HUES64 (cell line): Measurements from ENCODE around the gene DENND1C.
A peak's percentile ranks its signal among the peaks of the same experiment; 100 is the strongest.

Source experiments
- H3K27ac ChIP-seq: 2 replicates; pipeline ENCODE4 v1.7.0; 2013; ENCODE audit warnings: low read depth, low read length, inconsistent platforms
- H3K27me3 ChIP-seq: 2 replicates; pipeline ENCODE4 v1.6.1; 2013; ENCODE audit warnings: mild to moderate bottlenecking, low read length; ENCODE audit not compliant: insufficient read depth
- H3K36me3 ChIP-seq: 2 replicates; pipeline ENCODE4 v1.6.1; 2013; ENCODE audit warnings: mild to moderate bottlenecking, low read length; ENCODE audit not compliant: insufficient read depth
- H3K4me1 ChIP-seq: 2 replicates; pipeline ENCODE4 v1.6.1; 2013; ENCODE audit warnings: mild to moderate bottlenecking, low read length, moderate library complexity; ENCODE audit not compliant: insufficient read depth
- H3K4me3 ChIP-seq: 2 replicates; pipeline ENCODE4 v1.5.1; 2013; ENCODE audit warnings: mild to moderate bottlenecking, low read length, moderate library complexity
- H3K9ac ChIP-seq: 2 replicates; pipeline ENCODE4 v1.6.1; 2013; ENCODE audit warnings: mild to moderate bottlenecking, low read depth, low read length
- H3K9me3 ChIP-seq: 2 replicates; pipeline ENCODE4 v1.6.1; 2013; ENCODE audit warnings: low read depth, low read length; ENCODE audit not compliant: insufficient read depth
- WGBS: fragments of 150-250, 120-280 bp; methylation state at CpG from one replicate; pipeline ENCODE4 v1.1.7; 2013; ENCODE audit warnings: missing lambda C conversion rate; 5-methylcytosine and 5-hydroxymethylcytosine counted together

Gene DENND1C

DNA sequence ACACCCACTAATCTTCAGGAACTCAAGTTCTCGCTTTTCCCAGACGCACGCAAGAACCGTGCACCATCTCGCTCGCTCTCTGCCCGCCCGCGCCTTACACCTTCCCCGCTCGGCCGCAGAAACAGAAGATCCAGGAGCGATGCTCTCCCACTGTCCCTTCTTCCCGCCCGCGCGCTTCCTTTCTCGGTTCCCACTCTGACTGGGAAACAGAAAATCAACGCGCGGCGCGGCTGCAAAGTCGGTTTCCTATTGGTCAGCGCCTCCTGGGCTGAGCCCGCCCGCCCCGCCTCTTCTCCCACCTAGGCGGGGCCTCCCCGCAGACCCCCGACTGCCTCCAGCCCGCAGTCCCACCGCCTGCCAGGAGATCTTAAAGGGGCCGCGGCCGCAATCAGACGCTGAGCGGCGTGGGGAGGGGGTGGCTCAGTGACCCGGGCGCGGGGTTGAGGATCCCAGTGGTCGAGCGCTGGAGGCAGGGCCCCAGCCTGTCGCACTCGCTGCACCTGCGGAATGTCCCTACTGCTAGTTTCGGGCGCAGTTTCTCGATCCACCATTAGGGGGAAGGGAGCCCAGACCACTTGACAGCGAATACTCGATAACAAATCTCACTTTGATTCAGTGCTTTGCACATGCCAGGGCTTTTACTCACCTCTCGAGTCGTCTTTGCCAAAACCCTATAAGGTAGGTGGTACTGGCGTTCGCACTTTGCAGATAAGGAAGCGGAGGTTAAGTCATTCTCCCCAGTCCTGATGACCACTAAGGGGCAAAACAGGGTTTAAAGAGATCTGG, 21.3 kb downstream of the DENND1C start:
- Histone ChIP-seq H3K9me3 (no peaks in the 10 kb centered on the region), H3K4me3 (peak overlapping the region; percentile 84), H3K27me3 (peaks cover 26% of the 10 kb centered on the region), H3K9ac (peak overlapping the region; percentile 45), H3K27ac (peak overlapping the region; percentile 40; the same call in 1 of the 2 replicates), H3K4me1 (no peaks in the 10 kb centered on the region), H3K36me3 (peaks cover 4% of the 10 kb centered on the region; the same call in 1 of the 2 replicates)
- WGBS = under 1% methylated on average over 57 of the region's 57 CpGs

DNA sequence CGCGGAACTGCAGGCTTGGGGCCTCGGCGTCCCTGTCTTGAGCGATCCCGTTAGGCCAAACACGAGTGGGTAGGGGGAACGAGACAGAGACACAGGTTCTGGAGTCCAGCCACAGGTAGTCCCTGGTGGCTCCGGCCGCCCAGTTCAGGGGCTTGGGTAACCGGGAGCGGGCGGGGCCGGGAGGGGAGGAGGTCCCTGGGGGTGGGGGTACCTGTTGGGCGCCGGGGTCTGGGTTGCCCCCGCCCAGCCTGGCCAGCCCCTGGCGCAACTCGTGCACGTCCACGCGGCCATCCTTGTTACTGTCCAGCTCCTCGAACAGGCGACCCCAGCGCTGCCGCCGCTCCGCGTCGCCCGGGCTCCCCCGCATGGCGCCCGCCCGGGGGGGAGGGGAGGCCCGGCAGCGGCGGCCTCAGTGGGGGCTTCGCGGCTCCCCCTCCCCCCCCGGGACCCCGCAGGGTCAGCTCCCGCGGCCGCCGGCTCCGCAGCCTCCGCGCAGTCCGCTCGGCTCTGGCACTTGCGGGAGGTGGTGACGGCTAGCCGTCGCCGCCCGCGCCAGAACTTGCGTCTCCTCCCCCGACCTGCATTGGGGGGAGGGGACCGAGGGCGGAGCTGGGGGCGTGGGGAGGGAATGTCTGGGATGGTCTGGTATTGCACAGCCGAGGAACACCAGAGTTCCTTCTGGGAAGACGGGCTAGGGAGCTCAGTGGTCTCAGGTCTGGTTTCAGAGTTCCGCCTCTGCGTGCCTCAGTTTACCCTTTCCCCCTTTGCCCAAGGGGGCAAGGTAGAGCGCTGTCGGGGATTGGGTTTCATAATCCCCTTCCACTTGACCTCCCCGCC, 22.1 kb downstream of the DENND1C start, which contains the start of gene SLC25A23:
Gene SLC25A23 (minus strand): TSS at position 531 of the 837 bp plus-strand sequence. CDS start 164 bp downstream, at position 367.
- Histone ChIP-seq H3K4me1 (no peaks in the 10 kb centered on the region), H3K27me3 (peaks cover 19% of the 10 kb centered on the region; the same call in 1 of the 2 replicates), H3K9me3 (peaks cover 3% of the 10 kb centered on the region; the same call in 1 of the 2 replicates), H3K4me3 (peak within 1 kb of the TSS; percentile 84), H3K27ac (peak within 1 kb of the TSS; percentile 40; the same call in 1 of the 2 replicates), H3K36me3 (peaks cover 12% of the 10 kb centered on the region), H3K9ac (peak within 1 kb of the TSS; percentile 54)
- WGBS = 1% methylated on average over 70 of the region's 70 CpGs

DNA sequence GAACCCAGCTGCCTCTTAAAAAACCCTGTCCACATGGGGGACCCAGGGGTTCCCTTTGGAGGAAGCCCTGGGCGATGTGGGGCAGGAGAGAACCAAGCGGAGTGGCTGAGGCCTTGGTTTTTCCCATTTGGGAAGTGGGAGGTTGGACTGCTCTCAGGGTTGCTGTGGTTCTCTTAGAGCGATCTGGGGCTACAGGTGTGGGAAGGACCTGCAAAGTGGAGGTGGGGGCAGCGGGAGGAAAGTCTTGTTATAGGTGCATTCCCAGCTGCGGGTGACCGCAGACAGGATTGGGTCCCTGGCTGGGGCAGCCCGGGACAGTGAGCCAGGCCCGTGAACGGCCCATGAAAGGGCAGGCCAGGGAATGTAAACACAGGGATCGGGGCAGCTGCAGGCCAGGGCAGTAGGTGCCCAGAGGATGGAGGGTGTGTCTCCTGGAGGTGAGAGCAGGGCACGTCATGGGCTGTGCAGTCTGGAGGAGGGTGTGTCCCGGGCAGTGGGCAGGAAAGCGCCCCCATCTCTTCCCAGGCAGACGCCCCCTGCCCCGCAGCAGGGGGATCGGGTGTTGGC, 22.8 kb downstream of the DENND1C start:
- H3K27ac ChIP-seq = no peak overlapping the region
- H3K9ac ChIP-seq = 0 out of 2 replicates have a peak overlapping the region, but pooled peaks have one; percentile 22
- no peaks in the 10 kb centered on the region for H3K4me1 ChIP-seq
- peaks cover 12% of the 10 kb centered on the region; the same call in 1 of the 2 replicates for H3K27me3 ChIP-seq
- peak overlapping the region; percentile 84 for H3K4me3 ChIP-seq
- peaks cover 19% of the 10 kb centered on the region for H3K36me3 ChIP-seq
- H3K9me3 ChIP-seq = peaks cover 10% of the 10 kb centered on the region; the same call in 1 of the 2 replicates
- WGBS = 45% methylated on average over 16 of the region's 16 CpGs

DNA sequence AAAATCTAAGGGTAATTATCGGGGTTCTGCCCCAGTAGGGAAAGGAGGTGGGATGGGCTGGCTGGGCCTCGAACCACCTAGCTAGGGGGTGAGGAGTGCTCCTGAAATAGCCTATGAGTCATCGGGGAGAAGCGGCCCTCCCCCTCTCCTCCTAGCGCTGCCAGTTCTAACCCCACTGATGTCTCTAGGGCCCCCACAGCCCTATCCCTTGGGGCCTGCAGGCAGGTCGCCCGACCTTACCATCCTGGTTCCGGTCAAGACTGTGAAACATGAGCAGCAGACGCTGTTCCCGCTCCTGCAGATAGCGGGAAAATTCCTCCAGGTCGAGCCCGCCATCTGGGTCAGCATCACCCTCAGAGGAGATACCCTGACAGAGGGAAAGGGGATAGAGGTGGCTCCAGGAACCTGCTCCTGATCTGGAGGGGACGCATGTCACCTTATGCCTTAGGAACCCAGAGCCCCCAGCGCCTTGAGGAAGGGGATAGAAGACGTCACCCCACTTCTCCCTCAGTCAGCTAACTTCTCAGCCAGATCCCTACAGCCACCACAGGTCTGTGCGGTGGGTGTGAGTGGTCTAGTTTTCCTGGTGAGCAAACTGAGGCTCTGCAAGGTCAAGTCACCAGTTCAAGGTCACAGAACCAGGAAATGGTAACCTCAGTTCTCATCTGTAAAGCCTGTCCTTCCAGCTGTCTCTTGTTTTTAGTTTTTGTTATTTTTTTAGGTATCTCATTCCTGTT, 23.5 kb downstream of the DENND1C start:
- WGBS = 82% methylated on average over 15 of the region's 17 CpGs
- Histone ChIP-seq H3K4me3 (no peak overlapping the region), H3K27ac (no peak overlapping the region), H3K9ac (no peak overlapping the region), H3K9me3 (peaks cover 13% of the 10 kb centered on the region; the same call in 1 of the 2 replicates), H3K36me3 (peaks cover 24% of the 10 kb centered on the region), H3K27me3 (peaks cover 6% of the 10 kb centered on the region; the same call in 1 of the 2 replicates), H3K4me1 (no peaks in the 10 kb centered on the region)

DNA sequence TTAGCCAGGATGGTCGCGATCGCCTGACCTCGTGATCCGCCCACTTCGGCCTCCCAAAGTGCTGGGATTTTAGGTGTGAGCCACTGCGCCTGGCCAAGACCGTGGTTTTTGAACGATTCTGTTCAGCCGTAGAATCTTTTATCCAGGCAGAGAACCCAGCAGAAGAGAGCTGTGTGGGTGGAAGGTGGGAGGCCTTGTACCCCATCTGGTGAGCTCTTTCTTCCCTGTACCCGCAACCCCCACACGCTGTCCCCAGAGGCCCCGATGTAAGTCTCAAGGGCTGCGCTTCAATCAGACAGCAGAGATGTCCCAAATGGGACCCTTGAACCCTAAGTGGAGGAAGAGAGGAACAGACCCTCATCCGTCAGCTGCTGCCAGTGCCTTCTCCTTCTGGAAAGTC, 25.7 kb downstream of the DENND1C start:
- peaks cover 13% of the 10 kb centered on the region; the same call in 1 of the 2 replicates for H3K9me3 ChIP-seq
- H3K4me1 ChIP-seq = no peaks in the 10 kb centered on the region
- no peak overlapping the region for H3K27ac ChIP-seq
- 95% methylated on average over 15 of the region's 15 CpGs for WGBS
- H3K4me3 ChIP-seq = no peak overlapping the region
- H3K9ac ChIP-seq = no peak overlapping the region
- H3K36me3 ChIP-seq = peaks cover 34% of the 10 kb centered on the region
- H3K27me3 ChIP-seq = no peaks in the 10 kb centered on the region

DNA sequence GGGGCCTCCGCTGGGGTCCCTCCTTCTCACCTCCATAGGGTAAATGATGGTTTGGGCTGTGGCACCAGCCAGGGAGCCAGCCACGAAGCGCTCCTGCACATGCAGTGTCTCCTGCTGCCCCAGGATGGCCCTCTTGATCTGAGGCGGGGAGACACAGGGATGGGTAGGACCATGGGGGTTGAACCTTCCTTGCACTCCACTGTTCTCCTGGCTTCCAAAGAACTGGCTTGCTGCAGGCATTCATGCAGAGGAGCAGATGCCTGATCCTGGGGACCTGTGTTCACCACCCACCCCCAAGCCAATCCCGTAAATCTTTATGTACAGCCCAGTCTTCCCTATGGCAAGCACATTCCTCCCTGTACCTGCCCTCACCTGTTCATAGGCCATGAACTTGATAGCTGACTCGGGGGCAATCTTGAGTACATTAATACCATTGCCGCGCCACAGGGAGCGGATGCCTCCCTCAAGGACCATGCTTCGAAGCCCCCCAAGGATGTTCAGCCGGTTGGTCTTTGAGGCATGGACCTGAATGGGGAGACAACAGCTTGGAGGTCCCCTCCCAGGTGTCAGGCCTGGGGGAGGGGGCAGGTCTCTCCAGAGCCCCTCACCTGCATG, 27.5 kb downstream of the DENND1C start:
- WGBS = 97% methylated on average over 11 of the region's 11 CpGs
- Histone ChIP-seq H3K9ac (no peak overlapping the region), H3K27ac (no peak overlapping the region), H3K27me3 (no peaks in the 10 kb centered on the region), H3K9me3 (peaks cover 13% of the 10 kb centered on the region; the same call in 1 of the 2 replicates), H3K4me3 (no peak overlapping the region), H3K36me3 (peaks cover 34% of the 10 kb centered on the region), H3K4me1 (no peaks in the 10 kb centered on the region)

DNA sequence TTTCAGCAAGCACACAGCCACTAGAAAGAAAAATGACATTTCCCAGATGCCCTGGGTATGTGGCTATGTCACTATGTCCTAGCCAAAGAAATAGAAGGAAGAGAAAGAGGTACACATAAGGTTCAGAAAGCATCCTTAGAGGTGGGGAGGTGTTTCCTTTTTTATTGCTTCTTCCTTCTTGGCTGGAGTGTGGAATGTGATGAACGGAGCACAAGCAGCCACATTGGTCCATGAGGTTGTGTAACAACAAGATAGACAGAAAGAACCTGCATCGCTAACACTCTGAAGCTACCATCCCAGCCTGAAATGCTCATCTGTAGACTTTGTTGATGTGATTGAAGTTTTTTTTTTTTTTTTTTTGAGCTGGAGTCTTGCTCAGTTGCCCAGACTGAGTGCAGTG, 28.7 kb downstream of the DENND1C start:
- Histone ChIP-seq H3K27ac (no peak overlapping the region), H3K9me3 (peaks cover 13% of the 10 kb centered on the region; the same call in 1 of the 2 replicates), H3K27me3 (no peaks in the 10 kb centered on the region), H3K9ac (no peak overlapping the region), H3K36me3 (peaks cover 34% of the 10 kb centered on the region), H3K4me3 (no peak overlapping the region), H3K4me1 (no peaks in the 10 kb centered on the region)
- 94% methylated on average over 2 of the region's 2 CpGs for WGBS

DNA sequence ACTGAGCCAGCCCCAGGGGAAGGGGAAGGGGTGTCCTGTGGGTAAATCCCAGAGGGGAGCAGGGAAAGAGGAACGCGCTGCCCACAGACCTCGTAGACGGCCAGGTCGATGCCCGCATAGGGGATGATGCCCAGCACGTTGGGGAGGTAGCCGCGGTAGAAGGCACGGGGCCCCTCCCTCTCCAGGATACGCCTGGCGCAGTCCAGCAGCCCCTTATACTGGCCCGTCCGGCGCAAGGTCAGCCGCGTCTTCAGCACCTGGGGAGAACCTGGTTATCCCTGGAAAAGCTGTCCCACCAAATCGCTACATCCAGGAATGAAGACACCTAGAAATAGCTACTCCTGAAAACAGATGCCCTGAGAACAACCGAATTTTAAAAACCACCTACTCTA, 29.4 kb downstream of the DENND1C start:
- Histone ChIP-seq H3K27me3 (no peaks in the 10 kb centered on the region), H3K4me1 (no peaks in the 10 kb centered on the region), H3K27ac (no peak overlapping the region), H3K9me3 (peaks cover 13% of the 10 kb centered on the region; the same call in 1 of the 2 replicates), H3K4me3 (no peak overlapping the region), H3K36me3 (peaks cover 34% of the 10 kb centered on the region), H3K9ac (no peak overlapping the region)
- 96% methylated on average over 19 of the region's 19 CpGs for WGBS

DNA sequence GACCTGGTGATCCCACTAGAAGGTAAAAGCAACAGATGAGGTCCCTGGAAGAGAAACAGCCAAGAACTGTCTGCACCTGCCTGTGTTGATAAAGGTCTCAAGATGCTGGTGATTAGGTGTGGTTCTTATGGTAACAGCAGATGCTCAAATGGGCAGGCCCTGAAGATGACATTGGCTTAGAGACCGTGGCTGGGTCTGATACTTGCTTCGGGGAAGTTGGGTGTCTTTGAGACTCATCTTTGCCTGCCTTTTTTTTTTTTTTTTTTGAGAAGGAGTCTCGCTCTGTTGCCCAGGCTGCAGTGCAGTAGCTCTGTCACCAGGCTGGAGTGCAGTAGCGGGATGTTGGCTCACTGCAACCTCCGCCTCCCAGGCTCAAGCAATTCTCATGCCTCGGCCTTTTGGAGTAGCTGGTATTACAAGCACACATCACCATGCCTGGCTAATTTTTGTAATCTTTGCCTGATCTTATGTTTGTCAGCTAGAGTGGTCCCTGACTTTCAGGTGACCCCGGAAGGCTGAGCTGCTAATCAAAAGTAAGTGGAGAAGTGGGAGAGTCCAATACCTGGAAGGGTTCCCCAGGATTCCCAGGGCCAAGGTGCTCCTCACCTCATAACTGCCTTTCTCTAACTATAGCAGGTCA, 29.9 kb downstream of the DENND1C start:
- Histone ChIP-seq H3K4me3 (no peak overlapping the region), H3K9me3 (peaks cover 13% of the 10 kb centered on the region; the same call in 1 of the 2 replicates), H3K27ac (no peak overlapping the region), H3K36me3 (peaks cover 34% of the 10 kb centered on the region), H3K9ac (no peak overlapping the region), H3K27me3 (no peaks in the 10 kb centered on the region), H3K4me1 (no peaks in the 10 kb centered on the region)
- 92% methylated on average over 7 of the region's 7 CpGs for WGBS
